Measurements from ENCODE around the gene ANKLE1.
"Not testable (repeated sequence)": the region's sequence is repeated elsewhere in the genome, so short reads cannot be mapped to it uniquely, and the experiment has no call there.

ANKLE1 gene

DNA sequence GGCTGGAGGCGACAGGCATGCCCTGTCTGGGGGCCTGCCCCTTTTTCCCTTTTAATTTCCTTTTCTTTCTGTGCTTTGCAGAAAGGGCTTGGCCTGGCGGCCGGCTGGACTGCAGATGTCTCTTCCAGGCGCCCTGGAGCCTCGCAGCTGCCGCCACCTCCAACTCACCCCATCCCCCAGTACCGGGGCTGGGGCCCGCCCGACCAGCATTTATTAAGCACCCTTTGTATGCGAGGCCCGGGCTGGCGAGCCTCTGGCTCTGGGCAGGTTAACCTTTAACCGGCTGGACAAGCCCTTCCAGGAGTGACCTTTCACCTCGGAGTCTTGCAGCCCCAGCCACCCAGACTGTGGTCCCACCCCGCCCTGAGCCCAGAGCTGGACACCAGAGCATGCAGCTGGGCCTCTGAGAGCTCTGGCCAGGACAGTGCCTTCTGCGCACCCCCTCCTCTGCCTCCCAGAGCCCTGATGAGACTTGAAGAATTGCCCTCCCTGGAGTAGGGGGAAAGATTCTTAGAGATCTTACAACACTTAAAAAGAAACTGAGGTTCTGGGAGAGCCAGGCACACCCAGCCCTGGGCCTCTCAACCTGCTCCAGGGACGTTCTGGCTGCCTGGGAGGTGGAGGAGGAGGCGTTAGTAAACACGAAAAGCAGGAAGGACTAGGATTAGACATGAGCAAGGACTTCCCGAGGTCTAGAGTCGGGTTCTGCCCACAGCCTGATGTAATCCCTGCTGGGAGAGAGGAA, 34.8 kb upstream of the ANKLE1 start:
- no peak for DNase-seq

DNA sequence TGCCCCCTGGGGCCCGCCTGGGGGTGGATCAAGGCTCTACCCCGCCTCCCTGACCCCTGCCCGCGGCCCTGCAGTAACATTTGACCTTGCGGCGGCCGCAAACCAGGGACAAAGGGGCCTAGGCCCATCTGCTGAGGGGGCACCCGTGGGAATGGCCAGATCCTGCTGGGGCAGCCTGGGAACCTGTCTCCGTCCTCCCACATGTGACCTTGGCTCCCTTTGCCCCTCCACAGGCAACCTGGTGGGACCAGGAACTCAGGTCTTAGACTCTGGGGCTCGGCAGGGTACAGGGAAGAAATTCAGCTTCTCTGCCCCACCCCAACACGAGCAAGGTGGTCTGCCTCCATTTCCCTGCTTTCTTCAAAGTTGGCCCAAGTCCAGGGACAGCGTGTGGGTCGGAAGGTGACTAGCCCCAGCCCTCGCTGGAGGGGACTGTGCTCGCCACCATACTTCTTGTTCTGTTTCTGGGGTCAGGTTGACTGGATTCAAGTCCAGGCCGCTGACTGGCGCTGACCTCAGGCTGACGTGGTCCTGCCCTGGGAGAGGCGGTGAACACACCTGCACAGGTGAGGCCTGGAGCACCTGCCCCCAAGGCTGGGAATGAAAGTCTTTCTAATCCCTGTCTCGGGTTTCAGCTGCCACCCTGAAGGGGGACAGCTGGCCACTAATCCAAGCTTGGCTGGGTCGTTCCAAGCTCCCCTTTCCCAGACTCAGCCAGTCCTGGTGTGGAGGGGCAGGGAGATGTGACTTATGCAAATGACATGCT, 33.5 kb upstream of the ANKLE1 start:
- DNase-seq, result no peak

DNA sequence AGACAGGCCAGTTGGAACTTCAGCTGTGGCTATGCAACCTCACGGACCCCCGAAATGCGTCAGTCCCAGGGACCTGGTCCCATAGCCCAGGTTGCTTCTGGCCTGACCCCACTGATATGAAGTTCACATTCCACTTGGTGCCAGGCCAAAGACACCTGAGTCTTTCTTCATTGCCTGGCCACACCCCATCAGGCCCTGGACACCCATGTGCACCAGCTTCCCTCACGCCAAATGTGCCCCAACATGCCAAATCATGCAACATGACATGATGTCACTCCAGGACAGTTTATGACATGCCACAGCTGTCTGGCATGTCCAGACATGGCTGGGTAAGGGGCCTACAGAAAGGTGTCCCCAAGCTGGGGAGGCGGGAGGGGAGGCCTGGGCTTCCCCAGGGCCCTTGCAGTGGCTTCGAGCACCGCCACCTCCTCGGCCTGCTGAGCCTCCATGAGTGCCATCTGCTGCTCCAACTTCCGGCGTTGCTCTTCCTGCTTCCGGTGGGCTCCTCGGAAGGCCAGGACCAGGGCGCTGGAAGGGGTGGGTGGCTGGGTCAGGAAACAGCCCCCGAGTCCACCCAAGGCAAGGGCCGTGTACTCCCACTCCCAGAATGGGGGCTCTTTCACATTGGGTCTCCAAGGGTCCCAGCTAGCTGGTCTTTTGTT, 31.7 kb upstream of the ANKLE1 start:
- no peak for DNase-seq

DNA sequence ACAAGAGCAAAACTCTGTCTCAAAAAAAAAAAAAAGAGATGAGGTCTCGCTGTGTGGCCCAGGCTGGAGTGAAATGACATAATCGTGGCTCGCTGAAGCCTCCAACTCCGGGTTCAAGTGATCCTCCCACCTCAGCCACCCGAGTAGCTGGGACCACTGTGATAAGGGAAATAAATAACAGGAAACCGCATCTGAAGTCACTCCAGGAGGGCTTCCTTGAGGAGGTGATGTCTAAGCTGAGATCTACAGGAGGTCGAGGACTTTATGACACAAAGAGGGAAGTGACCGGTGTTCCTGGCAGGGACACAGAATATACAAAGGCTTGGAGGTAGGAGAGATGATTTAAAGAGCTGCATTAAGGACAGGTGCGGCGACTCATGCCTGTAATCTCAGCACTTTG, 27.1 kb upstream of the ANKLE1 start:
- DNase-seq, result no peak

DNA sequence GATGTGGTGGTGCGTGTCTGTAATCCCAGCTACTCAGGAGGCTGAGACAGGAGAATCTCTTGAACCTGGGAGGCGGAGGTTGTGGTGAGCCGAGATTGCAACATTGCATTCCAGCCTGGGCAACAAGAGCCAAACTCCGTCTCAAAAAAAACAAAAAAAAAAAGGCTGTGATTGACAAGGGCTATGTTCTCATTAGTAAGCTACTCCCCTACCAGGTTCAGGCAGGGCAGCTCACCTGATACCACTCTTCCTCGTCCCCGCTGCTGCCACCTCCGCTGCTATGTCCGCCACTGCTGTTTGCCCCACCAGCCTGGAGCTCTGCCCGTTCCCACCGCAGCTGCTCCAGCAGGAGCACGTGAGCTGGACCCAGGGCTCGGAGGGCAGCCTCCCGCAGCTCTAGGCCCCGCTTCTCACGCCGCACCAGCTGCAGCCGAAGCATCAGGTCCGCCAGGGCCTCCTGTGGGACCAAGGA, 26.5 kb upstream of the ANKLE1 start:
- no peak for DNase-seq

DNA sequence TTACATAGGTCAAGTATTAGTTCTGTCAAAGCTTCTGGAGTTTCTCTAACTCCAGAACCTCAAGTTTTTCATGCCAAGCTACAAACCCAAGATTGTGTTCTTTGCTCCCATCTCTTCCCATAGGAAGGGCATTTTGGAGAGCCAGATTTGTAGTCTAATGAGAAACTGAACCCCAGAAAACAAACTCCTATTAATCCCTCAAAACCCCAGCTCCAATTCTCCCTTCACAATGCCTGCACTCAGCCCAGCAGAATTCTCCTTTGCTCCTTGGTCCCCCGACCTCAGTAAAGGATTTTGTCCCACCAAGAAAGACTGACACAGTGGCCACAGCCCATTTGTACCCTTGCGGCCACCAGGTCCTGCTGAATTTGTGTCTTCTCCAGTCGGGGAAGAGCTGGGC, 25.6 kb upstream of the ANKLE1 start:
- no peak for DNase-seq

DNA sequence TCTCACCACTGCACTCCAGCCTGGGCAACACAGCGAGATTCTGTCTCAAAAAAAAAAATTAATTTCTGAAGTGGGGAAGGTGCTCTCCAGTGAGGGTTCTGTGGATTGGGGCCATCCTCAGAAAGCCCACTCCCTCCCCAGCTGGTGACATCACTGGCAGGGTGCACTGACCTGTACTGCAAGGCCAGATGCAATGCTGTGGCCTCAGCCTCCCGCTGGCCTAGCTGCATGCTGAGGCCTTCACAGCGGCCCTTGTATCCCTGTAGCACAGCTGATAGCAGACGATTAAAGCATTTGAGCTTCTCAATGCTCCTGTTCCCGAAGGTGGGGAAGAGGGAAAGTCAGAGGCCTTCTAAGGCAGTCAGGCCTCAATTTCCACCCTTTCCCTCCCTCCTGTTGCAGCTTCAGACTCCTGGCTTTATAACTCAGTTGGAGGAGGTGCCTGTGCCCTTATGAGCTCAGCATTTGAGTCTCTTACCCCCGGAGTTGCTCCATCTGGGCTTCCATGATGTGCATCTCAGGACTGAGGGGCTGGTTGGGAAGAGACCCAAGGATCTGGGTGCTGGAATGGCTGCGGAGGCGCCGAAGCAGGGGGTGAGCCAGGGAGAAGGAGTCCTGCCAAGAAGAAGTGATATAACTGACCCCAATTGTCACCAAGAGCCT, 22.5 kb upstream of the ANKLE1 start:
- DNase-seq, result no peak

DNA sequence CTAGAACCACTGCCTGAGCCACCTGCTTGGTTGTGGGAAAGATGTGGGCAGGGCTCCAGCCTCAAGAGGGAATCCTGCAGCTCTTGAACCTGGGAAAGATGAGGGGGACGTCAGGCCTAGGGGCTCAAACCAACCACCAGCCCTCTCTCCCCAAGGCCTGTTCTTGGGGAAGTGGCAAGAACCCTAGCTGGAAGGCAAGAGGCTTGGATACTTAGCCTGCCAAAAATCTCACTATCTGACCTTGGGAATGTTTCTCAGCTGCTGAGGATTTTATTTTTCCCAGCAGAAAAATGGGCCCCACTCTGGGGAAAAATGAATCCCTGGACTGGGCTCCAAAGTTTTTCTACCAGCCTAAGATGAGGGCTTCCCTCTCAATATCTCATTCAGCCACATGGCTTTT, 21.8 kb upstream of the ANKLE1 start:
- no peak for DNase-seq

DNA sequence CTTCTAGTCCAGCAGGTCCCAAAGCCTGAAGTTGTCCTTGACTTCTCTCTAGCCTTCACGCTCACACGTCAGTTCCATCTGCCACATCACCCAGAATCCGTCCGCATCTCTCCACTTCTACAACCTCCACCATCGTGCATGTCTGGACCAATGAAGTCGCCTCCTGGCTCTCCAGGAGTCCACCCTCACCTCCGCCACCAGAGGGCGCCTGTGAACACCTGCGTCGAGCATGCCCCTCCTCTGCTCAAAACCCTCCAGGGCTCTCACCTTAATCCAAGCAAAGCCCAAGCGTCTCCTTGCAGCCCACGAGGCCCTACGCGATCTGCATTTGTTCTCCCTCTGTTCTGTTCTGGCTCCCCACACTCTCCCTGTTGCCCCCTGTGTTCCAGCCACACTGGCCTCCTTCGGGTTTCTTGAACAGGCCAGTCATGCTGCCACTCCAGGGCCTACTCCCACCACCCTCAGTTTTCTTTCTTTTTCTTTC, 20.8 kb upstream of the ANKLE1 start:
- no peak for DNase-seq

DNA sequence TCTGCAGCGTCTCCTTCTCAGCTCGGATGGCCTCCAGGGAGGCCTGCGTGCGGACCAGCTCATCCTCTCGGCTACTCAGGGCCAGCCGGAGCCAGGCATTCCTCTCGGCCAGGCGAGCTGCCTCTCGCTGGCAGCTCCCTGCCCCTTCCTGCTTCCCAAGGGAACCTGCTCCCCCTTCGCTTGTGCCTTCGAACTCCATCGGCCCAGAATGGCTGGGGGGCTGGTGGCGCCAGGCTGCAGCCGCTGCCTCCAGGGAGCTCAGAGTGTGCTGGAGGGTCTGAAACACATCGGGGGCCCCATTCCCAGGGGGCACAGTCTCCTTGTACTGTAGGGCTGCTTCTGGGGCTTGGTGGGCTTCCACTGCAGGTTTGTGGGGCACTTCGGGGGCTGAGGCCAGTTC, 19.1 kb upstream of the ANKLE1 start:
- DNase-seq, result no peak

DNA sequence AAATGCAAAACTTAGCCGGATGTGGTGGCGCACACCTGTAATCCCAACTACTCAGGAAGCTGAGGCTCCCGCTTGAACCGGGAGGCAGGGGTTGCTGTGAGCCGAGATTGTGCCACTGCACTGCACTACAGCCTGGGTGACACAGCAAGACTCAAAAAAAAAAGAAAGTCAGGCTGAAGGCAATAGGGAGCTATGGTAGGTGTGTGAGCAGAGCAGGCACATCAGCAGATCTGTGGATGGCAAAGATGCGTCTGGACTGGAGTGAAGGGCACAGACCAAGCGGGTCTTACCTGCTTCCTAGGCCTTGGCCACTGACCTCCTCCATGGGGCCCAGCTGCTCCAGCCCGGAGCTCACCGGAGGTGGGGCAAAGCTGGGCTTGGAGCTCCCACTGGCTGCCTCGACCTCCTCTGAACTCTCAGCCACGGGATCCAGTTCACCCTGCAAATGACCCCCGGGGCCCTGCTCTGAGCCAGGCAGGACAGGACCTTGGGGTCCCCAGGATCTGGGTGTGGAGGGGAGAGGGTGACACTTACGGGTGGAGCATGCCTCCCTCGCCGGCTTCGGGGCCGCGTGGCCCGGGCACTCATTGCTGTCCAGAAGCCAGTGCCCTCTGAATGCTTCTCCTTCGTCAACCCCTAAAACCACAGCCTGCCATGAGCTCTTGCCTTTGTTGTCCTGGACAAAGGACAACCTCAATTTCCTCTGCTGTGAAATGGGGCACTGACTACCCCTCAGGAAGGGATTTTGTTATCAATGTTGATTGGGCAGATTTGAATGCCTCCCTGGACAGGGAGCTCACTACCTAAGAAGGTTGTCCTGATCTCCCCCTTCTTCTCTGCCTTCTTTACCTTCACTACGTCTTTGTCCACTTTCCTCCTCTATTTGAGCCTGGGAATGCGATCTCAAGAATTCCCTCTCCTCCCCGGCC, 17.7 kb upstream of the ANKLE1 start:
- DNase-seq, result no peak

DNA sequence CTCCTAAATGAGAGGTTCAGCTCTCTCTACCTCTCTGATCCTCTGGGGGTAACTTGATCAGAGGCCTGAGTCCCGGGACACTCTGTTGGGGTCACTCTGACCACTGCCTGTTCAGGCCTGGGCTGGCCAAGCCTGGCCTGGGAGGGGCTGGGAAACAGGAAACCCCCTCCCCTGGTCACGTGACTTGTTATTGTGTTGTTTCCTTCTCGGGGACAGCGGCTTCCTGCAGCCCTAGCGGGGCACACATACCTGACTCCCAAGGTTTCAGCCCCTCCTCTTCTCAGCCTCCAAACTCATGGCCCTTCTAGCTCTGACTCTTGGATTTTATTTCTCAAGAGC, 17.1 kb upstream of the ANKLE1 start, which contains the start of gene USHBP1:
TSS of gene USHBP1 (minus strand) at position 105 of the 339 bp plus-strand sequence. CDS start 446 bp downstream, outside the sequence.
- DNase-seq, result no peak

DNA sequence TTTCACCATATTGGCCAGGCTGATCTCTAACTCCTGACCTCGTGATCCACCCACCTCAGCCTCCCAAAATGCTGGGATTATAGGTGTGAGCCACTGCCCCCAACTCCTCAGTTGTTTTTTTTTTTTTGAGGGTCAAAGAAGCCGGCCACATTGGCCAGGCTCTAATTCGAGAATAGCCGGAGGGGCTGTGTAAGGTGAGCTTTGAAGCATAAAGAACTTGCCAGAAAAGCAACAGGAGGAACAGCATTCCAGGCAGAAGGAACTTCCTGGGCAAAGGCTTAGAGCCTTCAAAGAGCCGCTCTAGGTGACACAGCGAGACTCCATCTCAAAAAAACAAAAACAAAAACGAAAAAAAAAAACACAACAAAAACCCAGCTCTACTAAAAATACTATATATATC, 15.7 kb upstream of the ANKLE1 start:
- no peak for DNase-seq

DNA sequence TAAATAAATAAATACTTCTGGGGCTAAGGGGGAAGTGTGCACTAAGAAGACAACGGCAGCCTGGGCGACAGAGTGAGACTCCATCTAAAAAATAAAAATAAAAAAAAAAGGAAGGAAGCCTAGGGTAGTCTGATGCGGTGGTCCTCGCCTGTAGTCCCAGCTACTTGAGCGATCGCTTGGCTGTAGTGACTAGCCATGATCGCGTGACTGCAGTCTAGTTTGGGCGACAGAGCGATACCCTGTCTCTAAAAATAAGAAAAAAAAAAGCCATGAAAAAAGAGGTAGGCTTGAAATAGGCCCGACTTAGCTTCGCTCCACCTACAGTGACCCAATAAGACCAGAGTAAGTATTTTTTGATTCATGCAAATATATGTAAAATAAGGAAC, 15.1 kb upstream of the ANKLE1 start:
- DNase-seq, result no peak

DNA sequence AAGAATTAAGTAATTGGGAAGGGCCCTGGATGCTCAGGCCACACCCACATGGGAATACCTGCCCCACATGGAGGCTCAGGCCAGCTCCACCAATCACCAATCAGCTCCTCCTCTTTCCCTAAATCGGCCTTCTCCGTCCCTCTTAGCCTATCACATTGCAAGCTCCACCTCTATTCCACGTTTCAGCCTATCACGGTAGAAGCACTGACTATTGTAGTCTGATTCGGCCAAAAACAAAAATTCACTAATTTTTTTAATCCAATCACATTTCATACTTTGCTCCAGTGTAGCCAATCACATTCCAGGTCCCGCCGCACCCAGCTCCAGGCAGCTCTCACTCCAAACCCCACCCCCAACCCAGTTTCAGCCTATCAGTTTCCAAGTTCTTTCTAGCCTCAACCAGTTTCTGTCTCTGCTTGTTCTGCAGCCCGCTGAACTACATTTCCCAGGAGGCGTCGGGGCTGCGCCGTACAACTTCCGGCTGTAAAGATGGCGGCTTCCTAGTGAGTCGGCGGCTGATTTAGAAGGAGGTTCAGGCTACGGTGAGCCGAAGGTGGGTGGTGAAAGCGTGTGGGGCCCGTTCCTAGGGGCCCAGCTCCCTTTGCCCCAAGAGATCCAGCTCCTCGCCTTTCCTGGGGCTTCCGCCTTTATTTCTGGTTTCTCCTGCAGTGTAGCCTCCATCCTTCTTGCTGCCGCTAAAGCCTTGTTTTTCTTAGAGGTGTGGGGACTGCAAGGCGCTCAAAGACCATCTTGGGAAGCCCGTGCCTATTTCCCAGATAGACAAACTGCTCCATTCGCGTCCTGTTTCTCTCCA, 14.5 kb upstream of the ANKLE1 start, which contains the start of gene BABAM1:
TSS of gene BABAM1 (plus strand) at position 469 of the 814 bp plus-strand sequence. CDS start 1,364 bp downstream, outside the sequence.
- DNase-seq, result peak; percentile 81

DNA sequence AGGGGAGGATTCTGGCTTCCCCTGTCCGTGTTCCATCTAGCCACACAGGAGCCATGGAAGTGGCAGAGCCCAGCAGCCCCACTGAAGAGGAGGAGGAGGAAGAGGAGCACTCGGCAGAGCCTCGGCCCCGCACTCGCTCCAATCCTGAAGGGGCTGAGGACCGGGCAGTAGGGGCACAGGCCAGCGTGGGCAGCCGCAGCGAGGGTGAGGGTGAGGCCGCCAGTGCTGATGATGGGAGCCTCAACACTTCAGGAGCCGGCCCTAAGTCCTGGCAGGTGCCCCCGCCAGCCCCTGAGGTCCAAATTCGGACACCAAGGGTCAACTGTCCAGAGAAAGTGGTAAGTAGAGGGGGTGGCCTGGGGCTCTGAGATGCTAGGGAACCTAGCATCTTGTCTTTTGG, 12.9 kb upstream of the ANKLE1 start:
- DNase-seq, result no peak

DNA sequence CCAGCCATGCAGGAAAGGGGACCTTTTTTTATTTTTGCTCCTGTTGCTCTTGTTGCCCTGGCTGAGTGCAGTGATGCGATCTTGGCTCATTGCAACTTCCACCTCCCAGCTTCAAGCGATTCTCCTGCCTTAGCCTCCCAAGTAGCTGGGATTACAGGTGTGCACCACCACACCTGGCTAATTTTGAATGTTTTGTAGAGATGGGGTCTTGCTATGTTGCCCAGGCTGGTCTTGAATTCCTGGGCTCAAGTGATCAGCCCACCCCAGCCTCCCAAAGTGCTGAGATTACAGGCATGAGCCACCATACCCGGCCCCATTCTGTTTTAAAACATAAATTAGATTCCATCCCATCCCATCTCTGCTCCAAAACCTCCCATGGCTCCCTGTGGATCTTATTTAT, 6.8 kb upstream of the ANKLE1 start:
- not testable (repeated sequence) for DNase-seq

DNA sequence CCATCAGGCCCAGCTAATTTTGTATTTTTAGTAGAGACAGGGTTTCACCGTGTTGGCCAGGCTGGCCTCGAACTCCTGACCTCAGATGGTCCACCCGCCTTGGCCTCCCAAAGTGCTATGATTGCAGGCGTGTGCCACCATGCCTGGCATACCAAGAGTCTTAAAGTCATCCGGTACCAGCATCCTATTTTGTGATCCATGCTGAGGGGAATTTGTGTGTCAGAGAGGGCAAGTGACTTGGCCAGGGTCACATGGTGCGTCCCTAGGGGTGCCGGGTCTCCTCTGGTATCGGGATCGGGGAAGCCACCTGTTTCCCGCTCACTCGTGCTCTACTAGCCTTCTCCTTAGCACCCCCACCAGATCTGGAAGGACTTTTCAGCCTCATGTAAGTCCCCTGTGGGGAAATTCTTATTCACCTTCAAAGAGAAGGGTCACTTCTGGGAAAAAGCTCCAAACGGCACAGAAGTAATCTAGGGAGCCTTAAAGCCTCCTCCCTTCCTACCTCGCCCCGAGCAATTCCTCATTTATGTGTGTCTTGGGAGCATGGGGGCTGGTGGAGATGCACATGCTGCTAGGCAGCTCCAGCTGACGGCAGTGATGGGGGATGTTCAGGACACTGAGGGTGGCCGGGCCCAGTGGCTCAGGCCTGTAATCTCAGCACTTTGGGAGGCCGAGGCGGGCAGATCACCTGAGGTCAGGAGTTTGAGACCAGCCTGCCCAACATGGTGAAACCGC, 6.1 kb upstream of the ANKLE1 start:
- no peak for DNase-seq

DNA sequence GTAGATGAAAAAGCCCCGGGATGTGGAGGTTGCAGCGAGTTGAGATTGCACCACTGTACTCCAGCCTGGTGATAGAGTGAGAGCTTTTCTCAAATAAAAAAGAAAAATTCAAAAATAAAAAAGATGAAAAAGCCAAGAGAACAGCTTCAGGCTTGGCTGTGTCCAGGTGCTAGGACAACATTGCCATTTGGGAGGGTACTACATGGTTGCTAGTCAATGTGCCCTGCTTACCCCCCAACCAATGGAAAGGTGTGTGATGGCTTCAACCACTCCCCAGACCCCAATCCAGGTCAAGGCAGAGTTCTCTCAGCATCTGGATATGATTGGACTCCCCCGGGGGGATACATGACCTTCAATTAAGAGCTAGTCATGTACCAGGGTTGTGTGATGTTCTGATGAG, 2.3 kb upstream of the ANKLE1 start:
- DNase-seq, result no peak
